Activated T-cell treated with anti-CD3 and anti-CD28 coated beads, Interleukin-2, amount 50 U/mL, for 72 hours (primary cell): Measurements from ENCODE around the gene KDM4D. TPM values are rescaled to one million over a fixed set of nuclear protein-coding genes. Genes with fewer than 3 reads are reported as not detected.

Experiments used
- ATAC-seq, 2 donors: fragments of 150-1000 bp; cut with Tn5 transposase; replicated peaks in 1 of 2; 2 replicates each; pipeline ENCODE4 v1.10.0; 2021; ENCODE audit warnings: moderate library complexity in 2 of 2, mild to moderate bottlenecking in 1 of 2
- DNase-seq, 2 donors: peaks; one replicate each; pipeline ENCODE4 v3.0.0; 2021 to 2022; ENCODE audit warnings: mixed read lengths in 1 of 2
- H3K27ac Mint-ChIP-seq: one replicate; pipeline ENCODE4 v1.8.0; 2022; ENCODE audit warnings: mild to moderate bottlenecking, moderate library complexity, mixed read lengths
- H3K27me3 Mint-ChIP-seq: one replicate; pipeline ENCODE4 v1.8.0; 2022; ENCODE audit warnings: low read depth, mixed read lengths
- H3K36me3 Mint-ChIP-seq, 2 donors: one replicate each; pipeline ENCODE4 v1.8.0; 2022; ENCODE audit warnings: mixed read lengths in 2 of 2, mild to moderate bottlenecking in 1 of 2; ENCODE audit not compliant: insufficient read depth in 2 of 2
- H3K4me1 Mint-ChIP-seq: one replicate; pipeline ENCODE4 v1.8.0; 2022; ENCODE audit warnings: low read depth, mixed read lengths
- H3K4me3 Mint-ChIP-seq, 2 donors: one replicate each; pipeline ENCODE4 v1.8.0; 2022; ENCODE audit warnings: mild to moderate bottlenecking in 2 of 2, mixed read lengths in 2 of 2, moderate library complexity in 2 of 2
- H3K9me3 Mint-ChIP-seq, 2 donors: one replicate each; pipeline ENCODE4 v1.8.0; 2022; ENCODE audit warnings: mixed read lengths in 2 of 2
- total RNA-seq, 2 donors: library from RNA; stranded (reverse); gene quantifications; one replicate each; pipeline ENCODE4 v1.2.3, GENCODE V29; 2022

KDM4D gene
- total RNA-seq, 2 donors from 2014 or later = 1.4 to 1.8 TPM

DNA sequence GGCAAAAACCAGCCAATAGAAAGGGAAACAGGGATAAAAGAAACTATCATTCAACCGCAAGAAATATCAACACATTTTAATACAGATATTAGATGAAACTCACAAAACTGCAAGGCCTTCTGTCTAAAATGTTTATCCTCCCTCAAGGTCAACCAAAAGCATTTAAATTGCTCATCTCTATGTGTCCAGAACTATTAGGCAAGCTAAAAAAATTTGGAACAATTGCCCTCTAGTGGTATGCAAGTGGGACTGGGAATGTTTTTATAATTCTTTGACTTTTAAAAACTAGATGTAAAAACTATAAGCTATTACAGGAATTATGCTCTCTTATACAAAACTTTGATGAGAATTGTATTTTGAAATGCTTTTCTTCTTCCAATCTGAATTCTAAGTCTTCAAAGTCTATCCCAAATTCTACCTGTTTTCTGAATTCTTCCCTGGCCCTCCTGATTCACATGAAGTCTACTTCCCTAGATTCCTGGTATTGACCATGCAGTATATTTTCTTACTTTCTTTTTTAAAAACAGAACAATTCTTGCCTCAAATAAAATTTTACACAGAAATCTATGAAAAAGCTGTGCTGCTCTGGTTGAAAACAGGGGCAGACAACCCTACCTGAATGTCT lies 5.1 kb upstream of the KDM4D start:
- DNase-seq (no peak), ATAC-seq (no peak)
- H3K27me3 Mint-ChIP-seq = no peaks in the 10 kb centered on the region
- H3K9me3 Mint-ChIP-seq = no peaks in the 10 kb centered on the region
- peak overlapping the region; percentile 7 for H3K27ac Mint-ChIP-seq
- H3K4me3 Mint-ChIP-seq = no peak overlapping the region
- peaks cover 16 to 42% of the 10 kb centered on the region in 2 donors for H3K36me3 Mint-ChIP-seq
- peaks cover 5% of the 10 kb centered on the region for H3K4me1 Mint-ChIP-seq

DNA sequence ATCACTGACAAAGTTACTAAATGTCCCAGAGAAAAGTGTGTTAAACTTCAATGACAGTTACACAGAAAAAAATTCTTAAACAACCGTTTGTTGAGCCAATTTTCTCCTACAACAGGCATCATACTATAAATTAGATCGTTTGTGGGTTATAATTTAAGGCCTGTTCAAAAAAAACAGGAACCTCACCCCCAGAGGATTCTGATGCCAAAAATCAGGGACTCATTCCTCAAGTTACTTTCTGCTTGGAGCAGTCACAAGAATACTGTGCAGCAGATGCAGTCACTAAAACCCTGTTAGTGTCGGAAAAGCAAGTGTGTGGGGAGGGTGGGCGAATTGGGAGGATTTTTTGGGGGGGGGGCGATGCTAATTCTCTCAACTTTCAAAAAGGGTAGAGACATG lies 810 bp upstream of the KDM4D start:
- no peaks in the 10 kb centered on the region for H3K9me3 Mint-ChIP-seq
- peaks cover 16% of the 10 kb centered on the region for H3K4me1 Mint-ChIP-seq
- DNase-seq (no peak), ATAC-seq (no peak)
- peak overlapping the region; percentile 97 for H3K27ac Mint-ChIP-seq
- H3K36me3 Mint-ChIP-seq = peaks cover 11 to 28% of the 10 kb centered on the region in 2 donors
- H3K4me3 Mint-ChIP-seq = peak overlapping the region; percentile 93 to 99
- H3K27me3 Mint-ChIP-seq = no peaks in the 10 kb centered on the region

DNA sequence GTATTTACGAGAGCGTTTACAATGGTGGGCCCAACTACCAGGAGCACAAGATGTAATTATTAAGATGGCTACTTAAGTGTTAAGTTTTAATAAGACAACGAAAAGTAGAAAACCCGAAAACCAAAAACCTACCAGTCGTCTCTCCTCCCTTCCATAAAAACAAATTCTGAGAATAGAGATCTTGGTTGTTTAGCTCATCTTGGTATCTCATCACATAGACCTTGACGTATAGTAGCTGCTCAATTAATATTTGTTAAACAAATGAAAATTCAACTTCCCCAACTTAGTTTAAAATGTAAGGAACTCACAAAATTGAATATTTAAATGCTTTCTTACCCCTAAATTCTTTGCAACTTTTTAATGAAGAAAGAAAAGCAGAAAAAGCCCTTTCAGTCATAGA lies 669 bp downstream of the KDM4D start:
- peaks cover 8 to 18% of the 10 kb centered on the region in 2 donors for H3K36me3 Mint-ChIP-seq
- ATAC-seq (no peak), DNase-seq (no peak)
- H3K9me3 Mint-ChIP-seq = no peaks in the 10 kb centered on the region
- peak overlapping the region; percentile 94 for H3K27ac Mint-ChIP-seq
- H3K4me3 Mint-ChIP-seq = peak overlapping the region; percentile 93 to 99
- peaks cover 16% of the 10 kb centered on the region for H3K4me1 Mint-ChIP-seq
- no peaks in the 10 kb centered on the region for H3K27me3 Mint-ChIP-seq

DNA sequence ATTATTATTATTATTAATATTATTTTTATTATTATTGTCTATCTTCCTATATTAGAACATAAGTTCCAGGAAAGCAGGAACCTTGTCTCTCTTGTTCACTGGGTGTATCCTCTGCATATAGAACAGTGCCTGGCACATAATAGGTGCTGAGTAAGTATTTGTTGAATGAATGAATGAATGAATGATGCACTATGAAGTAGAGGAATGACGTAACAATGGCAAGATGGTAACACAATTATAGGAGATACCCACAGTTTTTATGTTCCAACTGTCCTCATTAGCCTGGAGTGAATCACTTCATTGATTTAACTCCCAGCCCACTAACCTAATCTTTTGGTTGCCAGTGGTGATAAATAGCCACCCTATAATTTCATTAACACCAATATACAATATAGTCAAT lies 2.1 kb downstream of the KDM4D start:
- peaks cover 16% of the 10 kb centered on the region for H3K4me1 Mint-ChIP-seq
- no peaks in the 10 kb centered on the region for H3K27me3 Mint-ChIP-seq
- no peaks in the 10 kb centered on the region for H3K9me3 Mint-ChIP-seq
- DNase-seq = no peak
- H3K4me3 Mint-ChIP-seq = peak overlapping the region in 1 of 2 donors; percentile 3
- peak overlapping the region; percentile 1 for H3K27ac Mint-ChIP-seq
- ATAC-seq = no peak
- H3K36me3 Mint-ChIP-seq = peaks cover 5 to 10% of the 10 kb centered on the region in 2 donors

DNA sequence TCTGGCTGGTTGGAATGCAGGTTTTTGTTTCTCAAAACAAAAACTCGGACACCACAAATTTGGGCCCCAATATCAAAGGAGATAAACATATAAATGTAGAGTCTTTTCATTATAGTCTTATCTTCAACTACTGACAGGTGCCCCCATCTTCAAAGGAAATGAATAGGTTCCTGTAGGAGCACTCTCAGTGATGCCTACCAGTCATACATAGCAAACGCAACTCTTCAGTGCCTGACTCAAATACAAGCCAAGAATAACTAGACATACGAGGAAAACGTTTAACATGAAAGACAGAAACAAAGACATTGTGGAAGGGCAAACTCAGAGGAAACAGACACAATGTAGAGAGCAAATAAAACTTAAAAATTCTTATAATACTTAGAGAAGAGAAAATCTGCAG lies 13.9 kb downstream of the KDM4D start:
- peak in 1 of 2 donors; percentile 53 for ATAC-seq
- no peaks in the 10 kb centered on the region for H3K4me1 Mint-ChIP-seq
- H3K36me3 Mint-ChIP-seq = peaks cover 0 to 2% of the 10 kb centered on the region in 2 donors
- peaks cover 24% of the 10 kb centered on the region for H3K27me3 Mint-ChIP-seq
- no peak overlapping the region for H3K27ac Mint-ChIP-seq
- no peaks in the 10 kb centered on the region for H3K9me3 Mint-ChIP-seq
- no peak for DNase-seq
- no peak overlapping the region for H3K4me3 Mint-ChIP-seq

DNA sequence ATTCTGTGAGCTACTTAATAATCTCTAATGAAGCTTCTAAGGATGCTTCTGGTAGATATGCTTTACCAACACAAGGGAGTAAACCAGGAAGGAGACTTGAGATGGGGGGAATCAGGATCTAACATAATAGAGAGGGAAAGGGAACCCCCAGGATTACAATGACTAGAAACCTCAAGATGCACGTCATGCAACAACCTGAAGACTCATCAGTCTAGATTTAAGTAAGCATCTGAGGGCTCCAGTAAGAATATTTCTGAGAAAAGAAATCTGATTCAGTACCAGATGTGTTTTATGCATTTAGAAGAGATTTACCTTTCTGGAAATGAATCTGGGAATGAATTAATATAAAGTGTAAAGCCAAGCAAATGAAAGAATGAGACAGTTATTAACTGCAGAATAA lies 15.2 kb downstream of the KDM4D start:
- Mint-ChIP-seq H3K27ac (peak overlapping the region; percentile 88), H3K4me1 (no peaks in the 10 kb centered on the region), H3K27me3 (peaks cover 24% of the 10 kb centered on the region), H3K36me3 (no peaks in the 10 kb centered on the region), H3K9me3 (no peaks in the 10 kb centered on the region), H3K4me3 (peak overlapping the region in 1 of 2 donors; percentile 47)
- peak in 1 of 2 donors; percentile 89 for ATAC-seq
- no peak for DNase-seq

DNA sequence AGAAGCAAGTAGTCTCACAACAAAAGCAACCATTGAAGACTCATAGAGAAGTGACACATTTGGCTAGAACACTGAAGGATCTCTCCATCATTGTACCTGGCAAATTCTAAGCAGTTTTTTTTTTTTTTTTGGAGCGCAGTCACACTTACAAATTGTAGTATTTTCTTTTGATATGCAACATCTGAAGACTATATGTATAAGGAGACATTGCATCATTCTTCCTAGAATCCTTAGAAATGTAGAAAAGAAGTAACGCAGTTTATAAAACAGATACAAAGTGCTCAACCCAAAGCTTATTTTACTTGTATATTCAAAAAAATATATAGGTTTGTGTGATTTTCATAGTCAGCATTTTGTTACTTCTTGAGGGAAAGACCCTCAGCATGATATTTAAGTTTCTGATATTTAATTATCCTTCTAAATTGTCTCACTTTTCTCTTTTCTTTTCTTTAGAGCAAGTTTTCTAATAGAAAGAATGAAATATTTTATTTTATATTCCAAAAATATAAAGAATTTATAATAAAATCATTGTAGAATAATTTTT lies 20.0 kb downstream of the KDM4D start:
- Mint-ChIP-seq H3K36me3 (no peaks in the 10 kb centered on the region), H3K9me3 (no peaks in the 10 kb centered on the region), H3K27ac (no peak overlapping the region), H3K4me1 (no peaks in the 10 kb centered on the region), H3K4me3 (no peak overlapping the region), H3K27me3 (peaks cover 10% of the 10 kb centered on the region)
- ATAC-seq = no peak
- no peak for DNase-seq

DNA sequence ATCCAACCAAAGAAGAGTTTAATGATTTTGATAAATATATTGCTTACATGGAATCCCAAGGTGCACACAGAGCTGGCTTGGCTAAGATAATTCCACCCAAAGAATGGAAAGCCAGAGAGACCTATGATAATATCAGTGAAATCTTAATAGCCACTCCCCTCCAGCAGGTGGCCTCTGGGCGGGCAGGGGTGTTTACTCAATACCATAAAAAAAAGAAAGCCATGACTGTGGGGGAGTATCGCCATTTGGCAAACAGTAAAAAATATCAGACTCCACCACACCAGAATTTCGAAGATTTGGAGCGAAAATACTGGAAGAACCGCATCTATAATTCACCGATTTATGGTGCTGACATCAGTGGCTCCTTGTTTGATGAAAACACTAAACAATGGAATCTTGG lies 23.9 kb downstream of the KDM4D start:
- no peaks in the 10 kb centered on the region for H3K27me3 Mint-ChIP-seq
- DNase-seq (no peak), ATAC-seq (no peak)
- H3K9me3 Mint-ChIP-seq = no peaks in the 10 kb centered on the region
- H3K36me3 Mint-ChIP-seq = no peaks in the 10 kb centered on the region
- no peaks in the 10 kb centered on the region for H3K4me1 Mint-ChIP-seq
- H3K4me3 Mint-ChIP-seq = no peak overlapping the region
- no peak overlapping the region for H3K27ac Mint-ChIP-seq

DNA sequence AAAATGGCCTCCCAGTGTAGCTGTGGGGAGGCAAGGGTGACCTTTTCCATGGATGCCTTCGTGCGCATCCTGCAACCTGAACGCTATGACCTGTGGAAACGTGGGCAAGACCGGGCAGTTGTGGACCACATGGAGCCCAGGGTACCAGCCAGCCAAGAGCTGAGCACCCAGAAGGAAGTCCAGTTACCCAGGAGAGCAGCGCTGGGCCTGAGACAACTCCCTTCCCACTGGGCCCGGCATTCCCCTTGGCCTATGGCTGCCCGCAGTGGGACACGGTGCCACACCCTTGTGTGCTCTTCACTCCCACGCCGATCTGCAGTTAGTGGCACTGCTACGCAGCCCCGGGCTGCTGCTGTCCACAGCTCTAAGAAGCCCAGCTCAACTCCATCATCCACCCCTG lies 24.8 kb downstream of the KDM4D start:
- H3K4me1 Mint-ChIP-seq = no peaks in the 10 kb centered on the region
- no peaks in the 10 kb centered on the region for H3K9me3 Mint-ChIP-seq
- H3K4me3 Mint-ChIP-seq = no peak overlapping the region
- no peaks in the 10 kb centered on the region for H3K36me3 Mint-ChIP-seq
- DNase-seq (no peak), ATAC-seq (no peak)
- H3K27me3 Mint-ChIP-seq = no peaks in the 10 kb centered on the region
- H3K27ac Mint-ChIP-seq = no peak overlapping the region

DNA sequence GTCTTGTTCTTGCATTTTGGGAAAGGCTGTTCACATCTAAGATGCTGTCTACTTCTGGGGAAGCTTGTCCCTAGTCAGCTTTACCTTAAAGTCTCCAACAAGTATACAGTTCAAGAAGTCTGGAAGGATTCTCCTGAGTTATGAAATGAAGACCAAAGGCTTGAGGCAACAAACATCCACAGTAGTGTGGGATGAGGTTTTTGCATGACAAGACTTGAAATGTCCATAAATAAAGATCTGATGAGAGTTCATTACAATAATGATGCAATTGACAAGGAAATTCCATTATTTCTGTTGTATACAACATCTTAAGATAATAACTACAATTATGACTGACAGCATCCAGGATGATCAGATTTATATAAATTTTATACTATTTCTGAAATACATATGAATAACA lies 30.2 kb downstream of the KDM4D start:
- Mint-ChIP-seq H3K9me3 (no peaks in the 10 kb centered on the region), H3K4me1 (no peaks in the 10 kb centered on the region), H3K4me3 (no peak overlapping the region), H3K36me3 (no peaks in the 10 kb centered on the region), H3K27me3 (peaks cover 5% of the 10 kb centered on the region), H3K27ac (no peak overlapping the region)
- DNase-seq (no peak), ATAC-seq (no peak)

DNA sequence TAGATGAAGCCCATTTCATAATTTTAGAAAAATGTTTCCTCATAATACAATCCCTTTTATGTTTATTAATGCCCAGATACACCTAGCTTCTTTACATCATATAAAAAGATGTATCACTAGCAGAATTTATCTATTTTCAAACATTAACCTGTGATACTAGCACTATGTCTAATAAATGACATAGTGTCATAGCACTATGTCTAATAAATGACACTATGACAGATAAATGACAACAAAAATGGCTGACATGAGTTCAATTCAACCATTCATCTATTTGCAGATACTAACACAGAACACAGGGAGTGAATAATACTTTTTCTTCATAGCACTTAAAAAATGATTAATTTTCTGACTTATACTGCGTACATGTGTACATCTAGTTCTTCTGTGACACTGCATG lies 32.1 kb downstream of the KDM4D start:
- Mint-ChIP-seq H3K27ac (peak overlapping the region; percentile 64), H3K36me3 (no peaks in the 10 kb centered on the region), H3K4me3 (no peak overlapping the region), H3K9me3 (no peaks in the 10 kb centered on the region), H3K4me1 (no peaks in the 10 kb centered on the region), H3K27me3 (peaks cover 19% of the 10 kb centered on the region)
- ATAC-seq (no peak), DNase-seq (no peak)

DNA sequence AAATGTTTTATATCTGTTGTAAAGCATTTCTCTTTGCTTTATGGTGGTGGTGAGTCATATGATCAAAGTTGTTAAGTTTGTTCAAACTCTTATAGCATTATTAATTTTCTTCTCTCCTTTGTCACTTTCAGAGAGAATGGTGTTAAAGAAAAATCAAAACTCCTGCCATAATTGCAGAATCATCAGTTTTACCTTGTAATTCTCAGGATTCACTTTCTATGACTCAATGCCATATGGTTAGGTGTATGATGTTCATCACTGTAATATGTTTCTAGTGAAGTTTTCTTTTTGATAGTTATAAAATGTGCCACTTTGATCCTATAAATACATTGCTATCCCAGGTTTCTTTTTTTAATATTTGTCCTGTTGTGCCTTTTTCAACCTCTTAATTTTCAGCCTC lies 37.9 kb downstream of the KDM4D start:
- DNase-seq (no peak), ATAC-seq (no peak)
- Mint-ChIP-seq H3K36me3 (no peaks in the 10 kb centered on the region), H3K4me1 (no peaks in the 10 kb centered on the region), H3K4me3 (no peak overlapping the region), H3K27ac (no peak overlapping the region), H3K27me3 (peaks cover 19% of the 10 kb centered on the region), H3K9me3 (no peaks in the 10 kb centered on the region)

DNA sequence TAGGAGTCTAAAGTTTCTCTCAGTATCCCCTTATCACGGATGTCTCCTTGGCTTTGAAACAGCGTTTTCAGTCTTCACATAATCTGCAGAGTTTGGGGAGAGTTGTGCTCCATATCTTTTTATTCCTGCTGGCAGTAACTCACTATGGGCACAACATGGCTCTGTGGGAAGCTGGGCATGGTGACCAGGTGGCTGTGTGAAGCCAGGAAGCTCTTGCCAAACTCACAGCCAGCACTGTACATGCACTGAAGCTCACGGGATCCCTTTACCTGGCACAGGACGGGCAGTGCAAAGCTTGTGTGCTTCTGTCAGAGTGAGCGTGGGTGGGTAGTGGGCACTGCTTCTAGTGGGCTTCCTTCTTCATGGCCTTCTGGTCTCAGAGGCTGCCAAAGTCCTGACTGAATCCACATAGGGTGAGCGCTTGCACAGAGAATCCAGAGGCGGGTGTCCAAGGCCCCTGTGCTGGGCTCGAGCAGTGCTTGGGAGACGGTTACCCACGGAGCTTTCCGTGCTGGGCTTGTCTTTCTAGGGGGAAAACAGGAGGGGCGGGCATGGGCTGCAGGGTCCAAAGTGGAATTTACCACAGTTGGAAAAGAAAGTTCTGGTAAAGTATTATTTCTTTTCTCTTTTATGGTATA lies 40.8 kb downstream of the KDM4D start:
- Mint-ChIP-seq H3K9me3 (no peaks in the 10 kb centered on the region), H3K4me1 (no peaks in the 10 kb centered on the region), H3K27me3 (peaks cover 14% of the 10 kb centered on the region), H3K4me3 (no peak overlapping the region), H3K27ac (no peak overlapping the region), H3K36me3 (no peaks in the 10 kb centered on the region)
- ATAC-seq (no peak), DNase-seq (no peak)

DNA sequence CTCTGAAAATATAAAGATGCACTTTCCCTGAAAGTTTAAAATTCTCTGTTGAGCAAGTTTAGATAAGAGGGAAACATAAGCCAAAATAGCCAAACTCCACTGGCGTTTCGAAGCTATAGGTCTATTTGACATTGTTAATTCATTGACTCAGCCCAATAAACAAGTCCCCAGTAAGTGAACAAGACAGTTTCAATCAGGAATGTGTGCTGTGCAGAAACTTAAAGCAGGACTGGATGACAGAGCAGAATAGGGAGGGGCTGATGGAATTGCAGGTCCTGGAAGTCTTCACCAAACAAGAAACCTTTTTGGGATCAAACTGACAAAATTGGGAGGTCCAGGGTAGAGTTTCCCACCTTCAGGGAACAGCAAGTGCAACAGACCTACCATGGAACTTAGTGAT lies 42.6 kb downstream of the KDM4D start:
- H3K36me3 Mint-ChIP-seq = no peaks in the 10 kb centered on the region
- ATAC-seq (no peak), DNase-seq (no peak)
- H3K9me3 Mint-ChIP-seq = no peaks in the 10 kb centered on the region
- H3K27ac Mint-ChIP-seq = no peak overlapping the region
- peaks cover 5% of the 10 kb centered on the region for H3K27me3 Mint-ChIP-seq
- no peak overlapping the region for H3K4me3 Mint-ChIP-seq
- no peaks in the 10 kb centered on the region for H3K4me1 Mint-ChIP-seq
